GM10248 (cell line): ENCODE measurements around the gene SLC16A10.

Experiments used
- CTCF ChIA-PET: fragments of 300-600 bp; sonication (Branson Sonifier 250); formaldehyde crosslinking; extraction: SDS; loops from one replicate; lab custom pipeline; 2021; ENCODE audit warnings: antibody characterized with exemption; lab: Yijun Ruan, JAX
- POLR2A ChIA-PET: fragments of 350-650 bp; sonication (Branson Sonifier 250); formaldehyde crosslinking; extraction: SDS; loops from one replicate; lab custom pipeline; 2020; ENCODE audit warnings: antibody characterized with exemption; lab: Yijun Ruan, JAX
- DNase-seq: peaks from one replicate; pipeline ENCODE4 v3.0.0; 2012; ENCODE audit errors: extremely low spot score
- CTCF ChIP-seq: IDR thresholded peaks from 2 replicates; pipeline ENCODE4 v1.5.1; 2012; ENCODE audit warnings: mild to moderate bottlenecking, low read depth; ENCODE audit errors: extremely low read depth, missing control alignments, control extremely low read depth

Gene SLC16A10

GRCh38 chr6:111087106-111087835 lies at the start of gene SLC16A10:
Gene SLC16A10 (plus strand): TSS chr6:111087503. CDS start chr6:111087753, 250 bp downstream.
- peak; percentile 94 for DNase-seq
- POLR2A ChIA-PET = interaction anchor here (1.3 kb wide), 1 partner anchor 213 kb away, joined by 3 read pairs; the partner anchor contains the start of gene AMD1

GRCh38 chr6:111038534-111039252 lies 48.6 kb upstream of the SLC16A10 start:
- POLR2A ChIA-PET = interaction anchor here (0.7 kb wide), 1 partner anchor 45 kb away, joined by 4 read pairs; no protein-coding TSS in a partner anchor
- no peak for TF ChIP-seq CTCF
- CTCF ChIA-PET = interaction anchor here (1.2 kb wide), 1 partner anchor 19 kb away, joined by 4 read pairs; no protein-coding TSS in a partner anchor
- peak; percentile 58 for DNase-seq

More at GRCh38 chr6:111087106-111087835, at the start of gene SLC16A10:
- no peak for TF ChIP-seq CTCF
- CTCF ChIA-PET = no interaction called here

GRCh38 chr6:111041917-111042316 lies 45.4 kb upstream of the SLC16A10 start:
- CTCF ChIA-PET = interaction anchor here (0.9 to 1.7 kb wide), 5 partner anchors 10 to 30 kb away, joined by 3 to 6 read pairs (median 4); no protein-coding TSS in a partner anchor
- POLR2A ChIA-PET = interaction anchor here (0.7 kb wide), 1 partner anchor 13 kb away, joined by 8 read pairs; no protein-coding TSS in a partner anchor

GRCh38 chr6:111047244-111047643 lies 40.1 kb upstream of the SLC16A10 start:
- DNase-seq = no peak
- ChIA-PET POLR2A (no interaction called here), CTCF (interaction anchor here (1.0 to 1.8 kb wide), 3 partner anchors 11 to 163 kb away, joined by 3 to 11 read pairs (median 5); no protein-coding TSS in a partner anchor)
- no peak for TF ChIP-seq CTCF

More at GRCh38 chr6:111041917-111042316, 45.4 kb upstream of the SLC16A10 start:
- TF ChIP-seq CTCF = no peak
- DNase-seq = no peak

GRCh38 chr6:111050261-111051023 lies 36.9 kb upstream of the SLC16A10 start:
- ChIA-PET POLR2A (no interaction called here), CTCF (interaction anchor here (0.7 kb wide), 1 partner anchor 9 kb away, joined by 3 read pairs; no protein-coding TSS in a partner anchor)
- TF ChIP-seq CTCF = no peak
- no peak for DNase-seq
